Measurements from ENCODE around the gene KAZN. TPM values are rescaled to one million over a fixed set of nuclear protein-coding genes. Genes with fewer than 3 reads are reported as not detected.

The KAZN gene
- total and polyA plus RNA-seq, 4 donors: 7.6 to 18.8 (median 11.2) TPM

DNA sequence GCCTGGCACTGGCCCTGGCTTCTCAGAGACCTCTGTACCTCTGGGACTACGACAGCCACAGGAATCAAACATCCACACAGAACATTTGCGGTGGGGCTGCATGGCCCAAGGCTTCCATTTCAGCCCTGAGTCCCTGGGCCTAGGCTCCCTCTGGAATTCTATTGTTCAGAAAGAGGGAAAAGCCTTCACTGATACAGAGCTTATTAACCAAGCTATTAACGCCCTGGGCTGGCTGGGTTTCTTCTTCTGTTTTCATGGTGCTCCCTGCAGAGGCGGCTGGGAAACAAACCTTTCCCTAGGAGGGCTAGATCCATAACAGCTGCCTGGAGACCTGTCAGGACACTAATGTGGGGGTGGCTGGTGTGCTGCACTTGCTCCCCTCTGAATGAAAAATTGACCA is 88.2 kb downstream of the KAZN start:
- no peak overlapping the region for H3K4me3 ChIP-seq
- H3K4me1 ChIP-seq (ENCODE audit: control insufficient read depth in 5 of 5, insufficient read depth in 5 of 5, low read length in 5 of 5): peaks cover 0 to 15% (median 0%) of the 10 kb centered on the region in 5 donors
- ATAC-seq (ENCODE audit: insufficient read depth, low FRiP score) (no peak), DNase-seq (no peak)
- no peak overlapping the region for H3K9ac ChIP-seq (ENCODE audit: insufficient read depth in 1 of 2, low read length in 2 of 2)
- TF ChIP-seq, protein P1, sequence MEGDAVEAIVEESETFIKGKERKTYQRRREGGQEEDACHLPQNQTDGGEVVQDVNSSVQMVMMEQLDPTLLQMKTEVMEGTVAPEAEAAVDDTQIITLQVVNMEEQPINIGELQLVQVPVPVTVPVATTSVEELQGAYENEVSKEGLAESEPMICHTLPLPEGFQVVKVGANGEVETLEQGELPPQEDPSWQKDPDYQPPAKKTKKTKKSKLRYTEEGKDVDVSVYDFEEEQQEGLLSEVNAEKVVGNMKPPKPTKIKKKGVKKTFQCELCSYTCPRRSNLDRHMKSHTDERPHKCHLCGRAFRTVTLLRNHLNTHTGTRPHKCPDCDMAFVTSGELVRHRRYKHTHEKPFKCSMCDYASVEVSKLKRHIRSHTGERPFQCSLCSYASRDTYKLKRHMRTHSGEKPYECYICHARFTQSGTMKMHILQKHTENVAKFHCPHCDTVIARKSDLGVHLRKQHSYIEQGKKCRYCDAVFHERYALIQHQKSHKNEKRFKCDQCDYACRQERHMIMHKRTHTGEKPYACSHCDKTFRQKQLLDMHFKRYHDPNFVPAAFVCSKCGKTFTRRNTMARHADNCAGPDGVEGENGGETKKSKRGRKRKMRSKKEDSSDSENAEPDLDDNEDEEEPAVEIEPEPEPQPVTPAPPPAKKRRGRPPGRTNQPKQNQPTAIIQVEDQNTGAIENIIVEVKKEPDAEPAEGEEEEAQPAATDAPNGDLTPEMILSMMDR (IDR thresholded peaks at IDR 0.05; ENCODE audit: control extremely low read depth, extremely low read depth): no peak
- H3K9me3 ChIP-seq (ENCODE audit: control insufficient read depth in 4 of 4, insufficient read depth in 3 of 4, low read length in 3 of 4): peaks cover 0 to 11% (median 2%) of the 10 kb centered on the region in 4 donors
- WGBS, 2 donors: 90 to 93% methylated on average over 4 of the region's 4 CpGs
- H3K27ac ChIP-seq (ENCODE audit: low read depth in 1 of 2, low read length in 1 of 2): no peak overlapping the region
- no peaks in the 10 kb centered on the region for H3K36me3 ChIP-seq (ENCODE audit: control insufficient read depth in 4 of 4, insufficient read depth in 4 of 4, low read length in 4 of 4)
- H3K27me3 ChIP-seq (ENCODE audit: control insufficient read depth in 3 of 3, insufficient read depth in 3 of 3, low read length in 2 of 3): no peaks in the 10 kb centered on the region

- Histone ChIP-seq H3K4me1 (ENCODE audit: control insufficient read depth in 5 of 5, insufficient read depth in 5 of 5, low read length in 5 of 5) (peaks cover 0 to 16% (median 0%) of the 10 kb centered on the region in 5 donors), H3K36me3 (ENCODE audit: control insufficient read depth in 4 of 4, insufficient read depth in 4 of 4, low read length in 4 of 4) (no peaks in the 10 kb centered on the region), H3K9me3 (ENCODE audit: control insufficient read depth in 4 of 4, insufficient read depth in 3 of 4, low read length in 3 of 4) (peaks cover 0 to 11% (median 2%) of the 10 kb centered on the region in 4 donors), H3K4me3 (no peak overlapping the region), H3K9ac (ENCODE audit: insufficient read depth in 1 of 2, low read length in 2 of 2) (no peak overlapping the region), H3K27ac (ENCODE audit: low read depth in 1 of 2, low read length in 1 of 2) (no peak overlapping the region), H3K27me3 (ENCODE audit: control insufficient read depth in 3 of 3, insufficient read depth in 3 of 3, low read length in 2 of 3) (no peaks in the 10 kb centered on the region)
- TF ChIP-seq, protein P1 (IDR thresholded peaks at IDR 0.05; ENCODE audit: control extremely low read depth, extremely low read depth): no peak
- no peak for ATAC-seq (ENCODE audit: insufficient read depth, low FRiP score)
- WGBS, 2 donors: 86 to 91% methylated on average over 4 of the region's 4 CpGs
- no peak for DNase-seq
Observed at GRCh38 chr1:14687147-14687546, 88.7 kb downstream of the KAZN start.

- Histone ChIP-seq H3K27ac (ENCODE audit: low read depth in 1 of 2, low read length in 1 of 2) (no peak overlapping the region), H3K4me3 (no peak overlapping the region), H3K36me3 (ENCODE audit: control insufficient read depth in 4 of 4, insufficient read depth in 4 of 4, low read length in 4 of 4) (no peaks in the 10 kb centered on the region), H3K4me1 (ENCODE audit: control insufficient read depth in 5 of 5, insufficient read depth in 5 of 5, low read length in 5 of 5) (peaks cover 0 to 21% (median 9%) of the 10 kb centered on the region in 5 donors), H3K9me3 (ENCODE audit: control insufficient read depth in 4 of 4, insufficient read depth in 3 of 4, low read length in 3 of 4) (peaks cover 0 to 3% (median 0%) of the 10 kb centered on the region in 4 donors), H3K27me3 (ENCODE audit: control insufficient read depth in 3 of 3, insufficient read depth in 3 of 3, low read length in 2 of 3) (no peaks in the 10 kb centered on the region), H3K9ac (ENCODE audit: insufficient read depth in 1 of 2, low read length in 2 of 2) (no peak overlapping the region)
- TF ChIP-seq, protein P1 (IDR thresholded peaks at IDR 0.05; ENCODE audit: control extremely low read depth, extremely low read depth): no peak
- WGBS, 2 donors: 90% methylated on average over 15 of the region's 15 CpGs
- no peak for ATAC-seq (ENCODE audit: insufficient read depth, low FRiP score)
- DNase-seq: no peak
Observed at GRCh38 chr1:14689996-14690615, 91.6 kb downstream of the KAZN start.

DNA sequence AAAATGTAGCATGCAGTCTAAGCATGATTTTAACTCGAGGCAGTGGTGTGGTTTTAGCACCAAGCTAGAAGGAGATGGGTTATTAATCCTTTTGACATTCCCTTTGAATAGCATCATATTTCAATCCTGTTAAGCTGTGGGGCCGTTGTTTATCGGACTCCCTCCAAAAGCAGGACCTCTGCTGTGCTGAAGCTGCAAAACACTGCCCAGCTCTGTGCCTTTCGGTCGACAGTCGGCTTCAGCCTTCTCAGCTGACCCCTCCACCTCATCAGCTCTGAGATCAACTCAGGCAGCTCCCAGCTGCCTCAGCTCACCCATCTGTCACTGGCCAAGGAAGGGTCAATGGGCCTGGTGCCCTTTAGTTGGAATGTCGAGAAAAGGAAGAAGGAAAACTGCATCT is 95.5 kb downstream of the KAZN start:
- TF ChIP-seq, protein P1 (IDR thresholded peaks at IDR 0.05; ENCODE audit: control extremely low read depth, extremely low read depth): no peak
- H3K9ac ChIP-seq (ENCODE audit: insufficient read depth in 1 of 2, low read length in 2 of 2): no peak overlapping the region
- H3K9me3 ChIP-seq (ENCODE audit: control insufficient read depth in 4 of 4, insufficient read depth in 3 of 4, low read length in 3 of 4): no peaks in the 10 kb centered on the region
- H3K27me3 ChIP-seq (ENCODE audit: control insufficient read depth in 3 of 3, insufficient read depth in 3 of 3, low read length in 2 of 3): no peaks in the 10 kb centered on the region
- no peak overlapping the region for H3K4me3 ChIP-seq
- no peaks in the 10 kb centered on the region for H3K36me3 ChIP-seq (ENCODE audit: control insufficient read depth in 4 of 4, insufficient read depth in 4 of 4, low read length in 4 of 4)
- H3K27ac ChIP-seq (ENCODE audit: low read depth in 1 of 2, low read length in 1 of 2): no peak overlapping the region
- DNase-seq (peak; percentile 52 to 85 (median 71)), ATAC-seq (ENCODE audit: insufficient read depth, low FRiP score) (no peak)
- H3K4me1 ChIP-seq (ENCODE audit: control insufficient read depth in 5 of 5, insufficient read depth in 5 of 5, low read length in 5 of 5): peaks cover 0 to 36% (median 19%) of the 10 kb centered on the region in 5 donors
- WGBS, 2 donors: 39 to 45% methylated on average over 7 of the region's 7 CpGs

All from lung (tissue), 12 donors.